ENCODE measurements around the gene ARPP21.

The ARPP21 gene

DNA sequence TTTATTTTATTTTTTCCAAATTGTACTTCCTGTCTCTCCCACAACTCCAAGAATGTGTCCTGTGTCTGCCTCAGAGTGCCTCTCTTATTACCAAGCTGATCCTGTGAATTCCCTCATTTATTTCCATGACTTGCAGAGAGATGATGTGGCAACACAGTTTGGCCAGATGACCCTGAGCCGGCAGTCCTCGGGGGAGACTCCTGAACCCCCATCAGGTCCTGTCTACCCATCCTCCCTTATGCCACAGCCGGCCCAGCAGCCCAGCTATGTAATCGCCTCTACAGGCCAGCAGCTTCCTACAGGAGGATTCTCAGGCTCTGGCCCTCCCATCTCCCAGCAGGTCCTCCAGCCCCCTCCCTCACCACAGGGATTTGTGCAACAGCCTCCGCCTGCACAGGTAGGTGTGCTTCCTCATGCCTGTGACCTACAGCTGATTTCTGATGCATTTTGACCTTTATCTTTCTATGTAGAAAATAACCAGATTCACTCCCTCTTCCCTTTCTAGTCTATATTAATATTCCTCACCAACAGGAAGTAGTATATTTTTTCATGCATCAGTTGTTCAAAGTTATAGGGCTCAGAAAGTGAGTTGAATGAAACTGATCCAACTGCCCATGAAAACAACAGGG is 100.0 kb downstream of the ARPP21 start:
- DNase-seq: no peak

- no peak for DNase-seq
These were observed 100.7 kb downstream of the ARPP21 start for GRCh38 chr3:35739964-35740527.

GRCh38 chr3:35743218-35743617 is 103.9 kb downstream of the ARPP21 start:
- peak in 1 of 2 experiments; percentile 34 for DNase-seq

DNA sequence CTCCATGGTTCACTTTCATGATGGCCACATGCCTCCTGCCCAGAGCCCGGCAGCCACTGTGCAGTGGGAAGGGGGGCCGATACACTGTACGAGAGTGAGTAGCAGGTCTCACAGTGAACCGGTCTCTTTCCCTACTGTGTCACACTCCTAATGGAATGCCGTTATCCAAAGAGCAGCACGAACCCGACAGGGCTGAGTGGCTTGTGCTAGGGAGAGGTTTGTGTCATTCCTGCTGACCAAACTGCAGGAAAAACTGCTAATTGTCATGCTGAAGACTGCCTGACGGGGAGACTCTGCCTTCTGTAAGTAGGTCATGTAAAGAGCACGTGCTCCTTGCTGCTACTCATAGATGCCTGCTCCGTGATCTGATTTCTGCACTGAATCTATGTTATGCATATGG is 105.1 kb downstream of the ARPP21 start:
- DNase-seq: peak; percentile 34 to 78

GRCh38 chr3:35745351-35745750 is 106.0 kb downstream of the ARPP21 start:
- DNase-seq: no peak

- no peak for DNase-seq
These were observed 106.6 kb downstream of the ARPP21 start for GRCh38 chr3:35745802-35746484.

DNA sequence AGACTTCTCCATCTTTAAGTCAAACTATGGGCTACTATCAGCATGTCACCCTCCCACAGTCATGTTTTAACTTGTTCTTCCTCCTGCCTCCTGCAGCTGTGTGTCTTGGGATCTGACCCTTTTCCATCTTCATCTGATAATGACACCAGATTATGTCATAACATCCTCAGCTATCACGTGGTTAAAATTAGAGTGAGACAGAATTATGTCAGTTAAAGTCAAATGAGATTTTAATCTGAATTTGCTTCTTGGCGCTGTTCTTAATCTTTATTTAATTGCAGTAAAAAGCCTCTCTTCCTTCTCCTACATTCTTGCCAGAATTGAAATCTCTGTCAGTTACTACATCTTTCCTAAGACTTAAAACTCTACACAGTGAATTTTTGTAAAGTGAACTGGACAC is 107.2 kb downstream of the ARPP21 start:
- DNase-seq: no peak

- DNase-seq: no peak
These were observed 108.8 kb downstream of the ARPP21 start for GRCh38 chr3:35748144-35748543.

GRCh38 chr3:35751207-35751606 is 111.9 kb downstream of the ARPP21 start:
- DNase-seq: no peak

GRCh38 chr3:35757991-35758757 is 118.8 kb downstream of the ARPP21 start:
- DNase-seq: no peak

- peak; percentile 33 to 47 for DNase-seq
These were observed 120.8 kb downstream of the ARPP21 start for GRCh38 chr3:35760146-35760545.

GRCh38 chr3:35761311-35761710 is 122.0 kb downstream of the ARPP21 start:
- DNase-seq: no peak

DNA sequence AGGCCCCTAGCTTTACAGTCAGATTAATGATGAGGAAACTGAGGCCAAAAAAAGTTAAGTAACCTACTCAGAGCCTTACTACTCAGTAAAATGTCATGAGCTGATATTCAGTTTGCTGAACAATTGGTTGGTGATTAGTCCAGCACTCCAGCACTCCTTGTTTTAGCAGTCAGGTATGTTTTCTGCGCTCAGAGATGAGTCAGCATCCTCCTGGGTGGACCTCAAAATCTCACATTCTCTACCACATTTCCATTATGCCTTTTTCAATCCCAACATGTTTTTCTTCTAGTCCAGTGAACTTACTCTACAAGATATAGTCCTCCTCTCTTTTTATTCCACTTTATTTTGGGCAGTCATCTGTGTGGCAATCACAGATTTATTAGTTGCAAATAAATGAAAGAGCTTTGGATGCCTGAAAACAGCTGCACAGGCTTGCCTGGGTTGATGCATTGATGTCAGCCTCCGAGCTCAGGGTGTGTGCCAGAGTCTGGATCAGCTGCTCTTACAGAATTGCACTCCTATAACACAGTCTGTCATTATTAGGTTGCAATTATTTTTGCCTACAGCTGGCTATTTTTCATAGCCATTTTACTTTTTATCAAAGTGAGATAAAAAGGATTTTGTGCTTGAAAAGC is 133.2 kb downstream of the ARPP21 start:
- DNase-seq: no peak

DNA sequence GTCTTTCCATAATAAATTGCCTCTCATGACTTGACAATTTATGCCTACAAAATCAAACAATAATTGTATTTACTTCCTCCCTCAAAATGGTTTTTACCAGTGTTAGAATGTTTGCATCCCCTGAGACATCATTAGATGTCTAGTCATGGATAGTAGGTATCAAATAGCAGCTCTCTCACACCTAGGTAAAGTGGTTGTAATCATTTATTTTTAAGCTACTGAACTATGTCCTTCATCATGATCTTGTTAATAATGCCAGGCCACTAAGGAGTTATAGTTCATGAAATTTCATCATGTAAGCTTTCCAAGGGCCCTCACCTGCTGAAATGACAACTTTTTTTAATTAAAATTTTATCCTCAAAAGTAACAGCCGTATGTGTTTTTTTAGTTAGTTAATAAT is 134.1 kb downstream of the ARPP21 start:
- DNase-seq: no peak

GRCh38 chr3:35776346-35776745 is 137.0 kb downstream of the ARPP21 start:
- DNase-seq: no peak

- DNase-seq: no peak
These were observed 137.7 kb downstream of the ARPP21 start for GRCh38 chr3:35777065-35777464.

DNA sequence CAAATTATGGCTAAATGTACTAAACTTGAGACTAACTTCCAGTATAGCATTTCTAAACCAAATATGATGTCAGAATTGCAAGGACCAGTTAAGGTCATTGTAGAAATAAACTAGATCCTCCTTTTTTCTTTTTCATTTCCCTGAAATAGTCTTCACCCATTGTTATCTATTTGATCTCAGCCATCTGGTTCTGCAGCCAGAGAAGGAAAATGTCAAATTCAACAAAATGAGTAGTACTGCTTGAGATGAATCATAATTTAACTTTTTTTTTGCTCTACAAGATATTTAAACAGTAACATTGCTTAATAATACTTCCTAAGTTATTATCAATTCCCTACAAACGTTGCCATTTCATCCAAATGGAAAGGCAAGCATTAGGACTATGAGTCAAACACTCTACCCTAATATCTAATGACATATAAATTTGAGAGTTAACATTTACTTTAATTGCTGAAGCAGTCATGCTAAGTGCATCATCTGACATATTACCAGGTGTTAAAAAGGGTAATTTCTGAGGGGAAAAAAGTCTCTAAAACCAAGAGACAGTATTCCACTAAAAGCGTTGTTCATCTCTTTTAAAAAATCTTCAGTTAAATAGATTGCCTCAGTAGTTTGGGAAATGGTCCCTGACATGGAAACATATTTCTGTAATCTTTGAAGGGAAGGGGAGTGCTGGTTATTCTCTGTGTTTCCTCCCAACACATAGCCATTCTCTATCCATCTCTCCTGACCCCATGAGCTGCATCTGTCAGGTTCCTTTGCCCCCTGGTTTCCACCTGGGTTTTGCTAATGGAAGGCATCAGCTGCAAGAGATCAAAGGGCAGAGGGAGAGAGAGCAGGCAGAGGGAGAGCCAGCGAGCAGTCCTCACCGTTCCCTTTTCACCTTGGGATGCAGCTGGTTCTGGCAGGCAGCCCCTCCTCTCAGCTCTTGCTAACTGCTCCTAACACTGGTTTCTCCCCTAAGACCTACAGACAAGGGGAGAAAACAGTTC is 138.5 kb downstream of the ARPP21 start:
- DNase-seq: no peak

DNA sequence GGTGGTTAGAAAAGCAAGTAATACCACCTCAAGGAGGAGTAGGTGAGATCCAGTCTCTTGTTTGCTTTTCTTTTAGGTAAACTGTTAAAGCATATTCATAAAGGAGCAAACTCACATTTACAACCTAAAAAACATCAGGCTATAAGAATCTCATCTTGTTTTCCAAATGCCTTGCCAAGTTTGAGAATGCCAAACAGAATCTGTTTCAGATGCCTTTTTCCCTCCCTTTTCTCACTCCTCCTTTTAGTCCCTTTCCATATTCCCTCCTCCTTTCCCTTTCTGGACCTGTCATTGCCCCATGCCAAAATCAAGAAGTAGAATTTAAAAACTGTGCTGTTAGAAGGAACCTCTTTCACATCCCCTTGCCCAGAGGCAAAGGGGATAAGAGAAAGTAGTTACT is 140.3 kb downstream of the ARPP21 start:
- no peak for DNase-seq

DNA sequence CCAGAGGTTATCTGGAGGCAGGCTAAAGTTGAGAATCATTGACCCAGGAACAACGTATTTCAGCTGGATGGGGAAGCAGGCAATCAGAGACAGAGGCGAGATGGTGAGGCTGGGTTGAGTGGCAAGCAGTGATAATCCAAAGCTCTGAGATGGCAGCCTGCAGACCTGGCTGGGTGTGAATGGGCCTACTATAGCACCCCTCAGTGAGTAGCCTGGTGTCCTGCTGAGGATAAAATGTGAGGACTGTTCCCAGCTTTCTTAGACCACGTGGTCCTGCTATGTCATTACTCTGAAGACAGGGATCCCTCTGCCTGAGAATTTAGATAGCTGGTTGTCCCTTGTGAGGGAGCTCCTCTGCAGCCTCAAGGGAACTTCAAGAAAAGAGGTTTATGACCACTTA is 141.5 kb downstream of the ARPP21 start:
- DNase-seq: no peak

- no peak for DNase-seq
These were observed 142.2 kb downstream of the ARPP21 start for GRCh38 chr3:35781558-35781957.

DNA sequence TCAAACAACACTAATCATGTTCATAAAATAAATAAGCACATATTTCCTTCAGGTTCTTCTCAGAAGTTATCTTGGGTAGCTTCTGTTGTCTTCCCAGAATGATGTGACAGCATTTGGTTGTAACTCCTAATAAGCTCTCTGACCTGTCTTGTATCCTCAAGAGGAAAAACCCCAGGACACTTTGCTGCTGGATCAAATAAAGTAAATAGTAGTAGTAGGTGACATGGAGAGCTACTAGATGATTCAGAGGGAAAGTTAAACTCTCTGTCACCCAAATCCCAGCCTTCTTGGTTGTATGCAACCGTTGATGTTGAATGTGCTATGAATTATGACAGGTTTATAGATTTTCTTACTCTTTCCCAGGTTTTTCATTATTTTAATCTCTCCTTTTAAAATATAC is 143.0 kb downstream of the ARPP21 start:
- DNase-seq: no peak

- no peak for DNase-seq
These were observed 144.8 kb downstream of the ARPP21 start for GRCh38 chr3:35784169-35784568.
